22Rv1 (cell line): ENCODE results near the gene HDGFL2.

Experiments used
- ZFX ChIP-seq: fragments of 450-650 bp; IDR thresholded peaks from 2 replicates; pipeline ENCODE4 v1.6.1; 2017; ENCODE audit warnings: antibody characterized with exemption, borderline replicate concordance
- TF ChIP-seq, protein P1 (sequence below): fragments of 450-650 bp; IDR thresholded peaks from 2 replicates; pipeline ENCODE4 v1.5.1; 2017; ENCODE audit warnings: mild to moderate bottlenecking

DNA sequence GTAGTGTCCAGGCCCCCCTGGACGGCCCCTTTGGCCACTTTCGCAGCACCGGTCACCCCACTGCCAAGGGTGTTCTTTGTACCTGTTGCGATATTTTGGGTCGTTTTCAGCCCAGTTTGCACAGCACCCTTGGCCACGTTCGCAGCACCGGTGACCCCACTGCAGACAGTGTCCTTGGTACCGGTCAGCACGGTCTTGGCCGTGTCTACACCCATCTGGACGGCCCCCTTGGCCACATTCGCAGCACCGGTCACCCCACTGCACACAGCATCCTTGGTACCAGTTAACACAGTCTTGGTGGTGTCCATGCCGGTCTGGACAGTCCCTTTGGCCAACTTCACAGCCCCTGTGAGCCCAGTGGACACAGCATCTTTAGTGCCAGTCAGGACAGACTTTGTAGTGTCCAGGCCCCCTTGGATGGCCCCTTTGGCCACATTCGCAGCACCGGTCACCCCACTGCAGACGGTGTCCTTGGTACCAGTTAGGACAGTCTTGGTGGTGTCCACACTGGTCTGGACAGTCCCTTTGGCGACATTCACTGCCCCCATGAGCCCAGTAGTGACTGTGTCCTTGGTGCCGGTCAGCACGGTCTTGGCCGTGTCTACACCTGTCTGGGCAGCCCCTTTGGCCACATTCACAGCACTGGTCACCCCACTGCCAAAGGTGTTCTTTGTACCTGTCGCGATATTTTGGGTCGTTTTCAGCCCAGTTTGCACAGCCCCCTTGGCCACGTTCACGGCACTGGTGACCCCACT lies 39.4 kb downstream of the HDGFL2 start:
- TF ChIP-seq, protein P1, sequence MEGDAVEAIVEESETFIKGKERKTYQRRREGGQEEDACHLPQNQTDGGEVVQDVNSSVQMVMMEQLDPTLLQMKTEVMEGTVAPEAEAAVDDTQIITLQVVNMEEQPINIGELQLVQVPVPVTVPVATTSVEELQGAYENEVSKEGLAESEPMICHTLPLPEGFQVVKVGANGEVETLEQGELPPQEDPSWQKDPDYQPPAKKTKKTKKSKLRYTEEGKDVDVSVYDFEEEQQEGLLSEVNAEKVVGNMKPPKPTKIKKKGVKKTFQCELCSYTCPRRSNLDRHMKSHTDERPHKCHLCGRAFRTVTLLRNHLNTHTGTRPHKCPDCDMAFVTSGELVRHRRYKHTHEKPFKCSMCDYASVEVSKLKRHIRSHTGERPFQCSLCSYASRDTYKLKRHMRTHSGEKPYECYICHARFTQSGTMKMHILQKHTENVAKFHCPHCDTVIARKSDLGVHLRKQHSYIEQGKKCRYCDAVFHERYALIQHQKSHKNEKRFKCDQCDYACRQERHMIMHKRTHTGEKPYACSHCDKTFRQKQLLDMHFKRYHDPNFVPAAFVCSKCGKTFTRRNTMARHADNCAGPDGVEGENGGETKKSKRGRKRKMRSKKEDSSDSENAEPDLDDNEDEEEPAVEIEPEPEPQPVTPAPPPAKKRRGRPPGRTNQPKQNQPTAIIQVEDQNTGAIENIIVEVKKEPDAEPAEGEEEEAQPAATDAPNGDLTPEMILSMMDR, result no peak
- no peak for TF ChIP-seq ZFX
